HG02798 (cell line): ENCODE results near the gene TPD52L2.

Experiments used
- ATAC-seq: cut with Tn5 transposase; IDR thresholded peaks from one replicate; pipeline ENCODE4 v1.9.1; 2021; ENCODE audit warnings: mild to moderate bottlenecking; ENCODE audit not compliant: unreplicated experiment, poor library complexity

Gene TPD52L2

GRCh38 chr20:63864978-63865640 lies at the start of gene TPD52L2:
Gene TPD52L2 (plus strand): TSS chr20:63865270. CDS start chr20:63865366, 96 bp downstream.
- ATAC-seq: peak; percentile 84

DNA sequence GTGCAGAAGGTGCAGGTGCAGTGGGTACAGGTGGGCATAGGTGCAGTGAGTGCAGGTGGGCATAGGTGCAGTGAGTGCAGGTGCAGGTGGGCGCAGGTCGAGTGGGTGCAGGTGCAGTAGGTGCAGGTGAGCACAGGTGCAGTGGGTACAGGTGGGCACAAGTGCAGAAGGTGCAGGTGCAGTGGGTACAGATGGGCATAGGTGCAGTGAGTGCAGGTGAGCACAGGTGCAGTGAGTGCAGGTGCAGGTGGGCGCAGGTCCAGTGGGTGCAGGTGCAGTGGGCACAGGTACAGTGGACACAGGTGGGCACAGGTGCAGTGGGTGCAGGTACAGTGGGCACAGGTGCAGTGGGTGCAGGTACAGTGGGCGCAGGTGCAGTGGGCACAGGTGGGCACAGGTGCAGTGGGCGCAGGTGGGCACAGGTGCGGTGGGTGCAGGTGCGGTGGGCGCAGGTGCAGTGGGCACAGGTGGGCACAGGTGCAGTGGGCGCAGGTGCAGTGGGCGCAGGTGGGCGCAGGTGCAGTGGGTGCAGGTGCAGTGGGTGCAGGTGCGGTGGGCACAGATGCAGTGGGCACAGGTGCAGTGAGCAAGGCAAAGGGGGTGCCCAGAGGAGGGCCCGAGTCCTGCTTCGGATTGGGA lies 49.3 kb upstream of the TPD52L2 start:
- no peak for ATAC-seq

GRCh38 chr20:63819224-63819921 lies 45.7 kb upstream of the TPD52L2 start:
- no peak for ATAC-seq

DNA sequence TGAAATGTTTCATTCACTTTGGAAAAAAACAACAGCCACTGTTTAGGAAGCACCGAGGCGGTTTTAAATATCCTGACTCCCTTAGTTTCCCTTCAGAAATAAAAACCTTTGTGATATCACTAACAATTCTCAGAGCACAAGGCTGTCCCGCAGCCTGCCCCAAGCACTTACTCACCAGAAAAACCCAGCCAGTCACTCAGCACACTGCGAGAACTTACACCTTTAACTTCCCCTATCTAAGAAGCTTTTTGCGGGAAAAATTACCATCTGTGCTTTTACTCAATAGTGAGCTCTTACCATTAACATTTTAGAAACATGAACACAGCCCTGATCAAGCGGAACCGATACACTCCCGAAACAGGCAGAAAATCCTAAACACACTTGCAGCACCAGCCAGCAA lies 43.3 kb upstream of the TPD52L2 start:
- ATAC-seq: no peak

DNA sequence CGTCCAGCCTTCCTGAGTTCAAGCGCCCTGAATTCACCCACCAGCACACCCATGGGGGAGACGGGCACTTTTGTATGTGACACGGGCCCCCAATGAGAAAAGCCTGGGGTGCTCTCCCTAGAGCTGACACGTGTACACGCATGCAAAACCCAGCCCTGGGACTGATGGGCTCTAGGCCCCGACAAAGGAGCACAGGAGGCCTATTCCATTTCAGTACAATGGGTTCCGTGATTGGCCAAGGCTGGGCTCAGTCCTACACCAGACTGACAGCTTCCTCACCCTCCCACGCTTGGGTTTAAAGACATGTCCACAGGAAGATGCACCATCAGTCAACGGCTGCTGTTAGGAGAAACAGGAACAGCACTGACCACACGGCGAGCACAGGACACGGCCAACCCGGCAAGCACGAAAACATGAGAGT lies 42.8 kb upstream of the TPD52L2 start:
- no peak for ATAC-seq

- ATAC-seq: no peak
Observed at GRCh38 chr20:63823691-63824311, 41.3 kb upstream of the TPD52L2 start.

GRCh38 chr20:63825331-63826118 lies 39.5 kb upstream of the TPD52L2 start:
- no peak for ATAC-seq

DNA sequence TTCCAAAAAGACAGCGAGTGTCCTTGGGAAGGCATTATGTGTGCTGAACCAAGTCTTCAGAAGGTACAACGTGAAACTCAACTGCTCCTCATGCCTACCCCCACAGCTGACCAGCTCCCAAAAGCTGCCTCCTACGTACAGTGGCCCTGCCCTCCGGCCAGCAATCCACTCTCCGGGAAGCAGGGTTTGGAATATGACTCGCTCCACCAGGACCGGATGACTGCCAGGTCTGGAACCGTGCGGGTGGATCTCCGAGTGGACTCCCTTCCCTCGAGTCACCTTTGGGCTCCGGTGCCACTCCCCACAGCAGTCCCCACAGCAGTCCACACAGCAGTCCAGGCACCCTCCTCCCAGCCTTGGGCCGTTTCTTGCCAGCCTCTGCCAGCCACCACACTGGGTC lies 38.3 kb upstream of the TPD52L2 start:
- ATAC-seq: no peak

DNA sequence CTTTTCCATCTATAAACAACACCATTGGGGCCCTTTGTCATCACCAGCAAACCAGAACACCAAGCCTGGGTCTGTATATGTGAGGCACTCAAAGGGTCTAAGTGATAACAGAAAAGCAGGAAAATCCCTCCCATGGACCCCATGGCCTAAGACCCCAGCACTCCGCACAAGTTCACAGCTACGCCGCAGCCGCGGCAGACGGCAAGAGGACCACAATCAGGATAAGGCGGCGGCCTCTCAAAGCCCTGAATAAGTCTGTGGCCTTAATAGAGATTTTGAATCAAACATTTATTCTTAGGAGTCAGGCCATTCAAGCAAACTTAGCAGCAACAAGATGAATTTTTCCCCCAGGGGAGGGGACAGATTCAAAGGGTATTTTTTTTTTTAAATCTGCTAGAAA lies 36.9 kb upstream of the TPD52L2 start:
- no peak for ATAC-seq

GRCh38 chr20:63828545-63828944 lies 36.5 kb upstream of the TPD52L2 start:
- ATAC-seq: no peak

DNA sequence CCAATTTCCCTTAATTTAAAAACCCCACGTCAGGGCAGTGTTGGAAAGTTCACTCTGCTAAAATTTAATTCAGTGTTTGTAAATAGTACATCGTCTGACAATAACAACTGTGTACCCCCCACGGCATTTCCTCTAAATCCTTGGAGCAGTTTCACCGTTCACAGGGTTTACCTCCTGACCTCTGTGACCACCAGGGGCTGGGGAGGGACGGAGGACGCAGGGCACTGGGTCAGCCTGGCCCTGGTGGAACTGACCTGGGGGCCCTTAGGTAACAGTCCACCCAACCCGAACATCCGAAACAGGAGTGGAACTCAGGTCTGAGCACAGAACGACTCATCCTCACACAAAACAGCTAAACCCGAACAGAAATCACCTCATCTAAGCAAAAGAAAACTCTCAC lies 36.1 kb upstream of the TPD52L2 start:
- ATAC-seq: no peak

GRCh38 chr20:63829603-63829944 lies 35.5 kb upstream of the TPD52L2 start:
- no peak for ATAC-seq

DNA sequence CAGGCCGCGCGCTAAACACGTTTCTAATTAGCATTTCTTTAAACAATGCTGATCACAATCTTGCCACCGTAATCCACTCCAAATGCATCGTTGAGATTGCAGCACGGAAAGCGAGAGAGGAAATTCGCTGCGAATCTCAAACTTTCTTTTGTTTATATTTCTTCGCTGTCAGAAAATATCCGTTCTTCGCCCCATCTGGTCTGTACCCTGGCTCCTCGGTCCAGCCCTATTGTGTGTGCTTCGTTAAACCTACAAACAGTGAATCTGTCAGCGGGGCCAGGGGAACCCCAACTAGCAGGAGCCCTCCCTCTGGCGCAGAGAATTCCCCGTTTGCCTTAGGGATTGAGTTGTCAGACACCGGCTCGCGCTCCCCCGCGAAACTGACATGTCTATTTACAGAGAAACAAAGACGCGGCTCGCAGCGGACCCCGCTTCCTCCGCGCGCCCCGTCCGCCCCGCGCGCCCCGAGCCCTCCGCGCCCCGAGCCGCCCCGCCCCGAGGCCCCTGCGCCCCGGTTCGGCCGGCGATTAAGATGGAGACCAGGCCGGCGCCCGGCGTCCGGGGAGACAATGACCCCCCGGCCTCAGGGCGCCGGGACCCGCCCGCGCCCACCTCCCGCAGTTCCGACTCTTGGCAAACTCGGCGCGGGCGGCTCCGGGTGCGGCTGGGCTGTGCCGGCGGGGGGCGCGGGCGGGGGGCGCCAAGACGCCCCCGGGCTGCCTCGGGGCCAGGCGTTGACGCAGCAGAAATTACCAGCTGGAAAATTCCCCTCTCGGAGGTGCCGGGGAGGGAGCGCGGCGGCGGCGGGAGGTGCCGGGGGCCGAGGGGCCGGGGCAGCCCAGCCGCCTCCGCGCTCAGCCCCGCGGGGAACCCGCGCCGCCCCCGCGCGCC lies 34.9 kb upstream of the TPD52L2 start:
- ATAC-seq: peak; percentile 9

DNA sequence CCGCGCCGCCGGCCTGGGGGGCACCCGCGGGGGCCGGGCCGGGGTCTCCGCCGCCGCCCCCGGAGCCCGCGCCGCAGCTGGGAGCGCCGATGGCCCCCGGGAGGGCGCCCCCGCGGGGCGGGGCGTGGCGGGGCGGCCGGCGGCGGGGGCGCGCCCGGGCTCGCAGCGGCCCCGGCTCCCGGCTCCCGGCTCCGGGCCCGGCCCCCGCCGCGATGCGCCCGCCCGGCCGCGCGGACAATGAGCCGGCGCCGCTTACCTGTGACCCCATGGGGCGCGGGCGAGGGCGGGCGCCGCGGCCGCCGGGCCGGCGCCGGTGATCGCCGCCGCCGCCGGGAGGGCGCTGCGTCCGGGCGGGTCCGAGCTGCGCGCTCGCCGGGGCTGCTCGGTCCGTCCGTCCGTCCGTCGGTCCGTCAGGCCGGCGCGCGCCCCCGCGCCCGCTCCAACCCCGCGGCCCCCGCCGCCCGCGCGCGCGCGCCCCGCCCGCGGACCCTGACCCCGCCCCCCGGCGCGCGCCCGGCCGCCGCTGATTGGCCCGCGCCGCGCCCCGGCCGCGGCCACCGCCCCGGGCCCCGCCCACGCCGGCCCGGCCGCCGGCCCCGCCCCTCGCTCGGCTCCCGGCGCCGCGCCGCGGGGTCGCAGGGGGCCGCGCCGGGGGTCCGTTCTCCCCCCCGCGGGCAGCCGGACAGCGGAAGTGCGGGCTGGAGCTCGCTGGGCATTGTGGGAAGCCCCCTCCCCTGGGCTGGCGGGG lies 34.1 kb upstream of the TPD52L2 start, which contains the start of gene ZBTB46:
Gene ZBTB46, minus strand, starts transcription at position 424 of the 748 bp plus-strand sequence. CDS start 40,507 bp downstream, outside the sequence.
- peak; percentile 75 for ATAC-seq

DNA sequence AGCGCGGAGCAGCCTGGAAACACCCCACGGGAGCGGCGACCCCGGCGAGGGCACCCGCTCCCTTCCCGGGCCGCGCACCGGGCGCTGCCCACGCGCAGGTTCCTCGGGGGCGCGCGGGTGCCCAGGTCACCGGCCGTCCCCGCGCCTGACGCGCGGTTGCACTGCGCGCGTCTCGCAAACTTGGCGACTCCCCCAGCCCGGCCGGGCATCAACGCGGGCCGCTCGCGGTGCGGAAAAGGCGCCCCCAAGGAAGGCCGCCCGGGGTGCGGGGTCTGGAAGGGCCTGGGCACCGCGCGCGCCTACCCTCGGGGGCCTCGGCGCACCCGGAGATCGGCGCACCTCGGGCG lies 33.5 kb upstream of the TPD52L2 start:
- peak; percentile 19 for ATAC-seq

- ATAC-seq: no peak
Observed at GRCh38 chr20:63831993-63832686, 32.9 kb upstream of the TPD52L2 start.

- no peak for ATAC-seq
Observed at GRCh38 chr20:63833776-63834490, 31.1 kb upstream of the TPD52L2 start.

DNA sequence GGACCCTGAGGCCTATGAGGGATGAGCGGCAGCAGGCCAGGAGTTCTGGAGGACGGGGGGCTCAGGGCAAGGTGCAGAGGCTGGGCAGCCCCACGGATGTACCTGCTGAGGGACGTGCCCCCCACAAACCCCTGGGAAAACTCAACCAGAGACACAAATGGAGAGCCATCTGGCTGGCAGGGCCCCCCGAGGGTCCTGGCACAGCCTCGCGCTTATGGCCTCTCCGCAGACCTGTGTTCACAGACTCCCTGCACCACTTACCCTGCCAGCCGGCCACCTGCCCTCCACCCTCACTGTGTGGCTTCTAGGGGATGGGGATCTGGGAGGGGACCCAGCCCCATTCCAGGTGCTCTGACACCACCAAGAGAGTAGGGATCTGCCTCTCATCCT lies 30.6 kb upstream of the TPD52L2 start:
- ATAC-seq: no peak
